ENCODE measurements around the gene DGKI. TPM values are rescaled to one million over a fixed set of nuclear protein-coding genes. Genes with fewer than 3 reads are reported as not detected.

DGKI gene
- total and polyA plus RNA-seq, 2 donors (not counting 1 experiment from before 2014, with no cell fraction given) = 0.74 to 2.1 TPM

DNA sequence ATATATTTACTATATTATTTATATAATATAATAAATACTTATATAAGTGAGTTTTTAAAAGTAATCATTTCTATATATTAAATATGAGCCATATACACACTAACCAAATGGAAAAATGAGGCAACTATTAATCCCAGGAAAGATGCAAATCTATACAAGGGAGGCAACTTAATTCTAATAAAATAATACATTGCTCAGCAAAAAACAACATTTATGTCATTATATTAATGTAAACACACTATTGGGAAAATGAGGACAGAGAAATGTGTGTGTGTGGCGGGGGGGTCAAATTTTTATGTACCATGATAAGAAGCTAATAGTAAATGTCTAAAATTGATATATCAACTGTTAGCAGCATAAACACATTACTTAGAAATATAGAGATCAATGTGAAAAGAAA is 23.3 kb upstream of the DGKI start:
- H2AFZ ChIP-seq (ENCODE audit: low read length) = no peak overlapping the region
- H3K4me1 ChIP-seq (ENCODE audit: control insufficient read depth, extremely low read depth, insufficient read depth, low read length) = peaks cover 12% of the 10 kb centered on the region
- no peak overlapping the region for H3K4me2 ChIP-seq (ENCODE audit: extremely low read depth, insufficient read depth, low read length)
- DNase-seq (ENCODE audit: low read depth in 2 of 2) = no peak
- no peak for TF ChIP-seq EZH2 (IDR thresholded peaks at IDR 0.05; ENCODE audit: low read length, missing control alignments)
- TF ChIP-seq, protein P1, sequence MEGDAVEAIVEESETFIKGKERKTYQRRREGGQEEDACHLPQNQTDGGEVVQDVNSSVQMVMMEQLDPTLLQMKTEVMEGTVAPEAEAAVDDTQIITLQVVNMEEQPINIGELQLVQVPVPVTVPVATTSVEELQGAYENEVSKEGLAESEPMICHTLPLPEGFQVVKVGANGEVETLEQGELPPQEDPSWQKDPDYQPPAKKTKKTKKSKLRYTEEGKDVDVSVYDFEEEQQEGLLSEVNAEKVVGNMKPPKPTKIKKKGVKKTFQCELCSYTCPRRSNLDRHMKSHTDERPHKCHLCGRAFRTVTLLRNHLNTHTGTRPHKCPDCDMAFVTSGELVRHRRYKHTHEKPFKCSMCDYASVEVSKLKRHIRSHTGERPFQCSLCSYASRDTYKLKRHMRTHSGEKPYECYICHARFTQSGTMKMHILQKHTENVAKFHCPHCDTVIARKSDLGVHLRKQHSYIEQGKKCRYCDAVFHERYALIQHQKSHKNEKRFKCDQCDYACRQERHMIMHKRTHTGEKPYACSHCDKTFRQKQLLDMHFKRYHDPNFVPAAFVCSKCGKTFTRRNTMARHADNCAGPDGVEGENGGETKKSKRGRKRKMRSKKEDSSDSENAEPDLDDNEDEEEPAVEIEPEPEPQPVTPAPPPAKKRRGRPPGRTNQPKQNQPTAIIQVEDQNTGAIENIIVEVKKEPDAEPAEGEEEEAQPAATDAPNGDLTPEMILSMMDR (conservative IDR thresholded peaks at IDR 0.05 in 1 of 2, IDR thresholded peaks at IDR 0.05 in 1 of 2; ENCODE audit: low read depth in 1 of 2, low read length in 2 of 2) = no peak
- H3K9ac ChIP-seq (ENCODE audit: insufficient read depth, low read length) = no peak overlapping the region
- H4K20me1 ChIP-seq (ENCODE audit: control insufficient read depth, extremely low read depth, insufficient read depth, low read length) = no peaks in the 10 kb centered on the region
- no peaks in the 10 kb centered on the region for H3K9me3 ChIP-seq (ENCODE audit: control insufficient read depth, insufficient read depth, low read depth, low read length)
- H3K79me2 ChIP-seq (ENCODE audit: control insufficient read depth, insufficient read depth, low read length) = no peaks in the 10 kb centered on the region
- no peaks in the 10 kb centered on the region for H3K27me3 ChIP-seq (ENCODE audit: control insufficient read depth, insufficient read depth, low read length)
- H3K36me3 ChIP-seq (ENCODE audit: control insufficient read depth, insufficient read depth, low read length) = peaks cover 11% of the 10 kb centered on the region
- H3K27ac ChIP-seq (ENCODE audit: insufficient read depth, low read length) = no peak overlapping the region
- H3K4me3 ChIP-seq (replicated peaks in 1 of 4; ENCODE audit: control extremely low read depth in 1 of 4, insufficient read depth in 1 of 4, low read depth in 3 of 4, low read length in 4 of 4) = no peak overlapping the region

DNA sequence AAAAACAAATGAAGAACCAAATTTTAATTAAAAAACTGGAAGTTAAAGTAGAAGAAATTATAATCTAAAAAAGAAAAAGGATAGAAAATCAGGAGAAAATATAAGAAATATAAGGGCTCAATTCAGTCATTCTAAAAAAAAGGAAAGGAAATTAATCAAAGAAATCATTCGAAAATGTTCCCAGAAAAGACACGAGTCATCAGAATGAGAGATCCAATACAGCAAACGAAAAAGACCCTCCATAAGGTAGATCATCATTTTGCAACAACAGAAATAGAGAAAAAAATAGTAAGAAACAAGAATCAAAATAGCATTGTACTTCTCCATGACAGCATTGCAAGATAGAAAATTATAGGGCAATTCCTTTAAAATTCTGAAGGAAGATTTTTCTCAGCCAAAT is 22.5 kb upstream of the DGKI start:
- peaks cover 10% of the 10 kb centered on the region for H3K4me1 ChIP-seq (ENCODE audit: control insufficient read depth, extremely low read depth, insufficient read depth, low read length)
- H3K9me3 ChIP-seq (ENCODE audit: control insufficient read depth, insufficient read depth, low read depth, low read length) = no peaks in the 10 kb centered on the region
- peaks cover 13% of the 10 kb centered on the region for H3K36me3 ChIP-seq (ENCODE audit: control insufficient read depth, insufficient read depth, low read length)
- no peak overlapping the region for H3K9ac ChIP-seq (ENCODE audit: insufficient read depth, low read length)
- TF ChIP-seq, protein P1 (conservative IDR thresholded peaks at IDR 0.05 in 1 of 2, IDR thresholded peaks at IDR 0.05 in 1 of 2; ENCODE audit: low read depth in 1 of 2, low read length in 2 of 2) = no peak
- TF ChIP-seq EZH2 (IDR thresholded peaks at IDR 0.05; ENCODE audit: low read length, missing control alignments) = no peak
- no peak overlapping the region for H3K27ac ChIP-seq (ENCODE audit: insufficient read depth, low read length)
- no peak overlapping the region for H2AFZ ChIP-seq (ENCODE audit: low read length)
- no peaks in the 10 kb centered on the region for H3K79me2 ChIP-seq (ENCODE audit: control insufficient read depth, insufficient read depth, low read length)
- H3K27me3 ChIP-seq (ENCODE audit: control insufficient read depth, insufficient read depth, low read length) = no peaks in the 10 kb centered on the region
- no peak overlapping the region for H3K4me2 ChIP-seq (ENCODE audit: extremely low read depth, insufficient read depth, low read length)
- H3K4me3 ChIP-seq (replicated peaks in 1 of 4; ENCODE audit: control extremely low read depth in 1 of 4, insufficient read depth in 1 of 4, low read depth in 3 of 4, low read length in 4 of 4) = no peak overlapping the region
- no peak for DNase-seq (ENCODE audit: low read depth in 2 of 2)
- H4K20me1 ChIP-seq (ENCODE audit: control insufficient read depth, extremely low read depth, insufficient read depth, low read length) = no peaks in the 10 kb centered on the region

DNA sequence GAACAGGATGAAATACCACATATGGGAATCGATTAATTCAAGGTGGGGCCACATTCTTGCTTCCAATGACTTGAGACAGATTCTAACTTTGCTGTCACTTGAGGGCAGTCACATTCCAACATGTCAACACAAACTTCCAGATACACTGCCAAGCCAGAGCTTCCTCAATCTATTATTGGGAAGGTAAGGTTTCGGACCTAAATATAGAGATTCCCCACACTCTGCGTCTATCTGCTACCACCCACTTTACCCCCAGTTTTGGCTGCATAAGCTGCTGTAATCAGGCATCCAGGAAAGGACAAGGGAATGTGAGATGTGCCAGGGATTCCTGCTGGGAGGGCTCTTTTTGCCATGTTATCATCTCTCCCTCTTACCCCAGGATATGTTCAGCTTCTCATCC is 20.5 kb upstream of the DGKI start:
- Histone ChIP-seq H3K9me3 (ENCODE audit: control insufficient read depth, insufficient read depth, low read depth, low read length) (no peaks in the 10 kb centered on the region), H3K4me2 (ENCODE audit: extremely low read depth, insufficient read depth, low read length) (no peak overlapping the region), H3K36me3 (ENCODE audit: control insufficient read depth, insufficient read depth, low read length) (peaks cover 17% of the 10 kb centered on the region), H3K79me2 (ENCODE audit: control insufficient read depth, insufficient read depth, low read length) (no peaks in the 10 kb centered on the region), H3K27ac (ENCODE audit: insufficient read depth, low read length) (no peak overlapping the region), H3K4me1 (ENCODE audit: control insufficient read depth, extremely low read depth, insufficient read depth, low read length) (peaks cover 5% of the 10 kb centered on the region), H3K9ac (ENCODE audit: insufficient read depth, low read length) (no peak overlapping the region), H4K20me1 (ENCODE audit: control insufficient read depth, extremely low read depth, insufficient read depth, low read length) (no peaks in the 10 kb centered on the region), H3K27me3 (ENCODE audit: control insufficient read depth, insufficient read depth, low read length) (no peaks in the 10 kb centered on the region), H2AFZ (ENCODE audit: low read length) (no peak overlapping the region), H3K4me3 (replicated peaks in 1 of 4; ENCODE audit: control extremely low read depth in 1 of 4, insufficient read depth in 1 of 4, low read depth in 3 of 4, low read length in 4 of 4) (no peak overlapping the region)
- no peak for DNase-seq (ENCODE audit: low read depth in 2 of 2)
- TF ChIP-seq, protein P1 (conservative IDR thresholded peaks at IDR 0.05 in 1 of 2, IDR thresholded peaks at IDR 0.05 in 1 of 2; ENCODE audit: low read depth in 1 of 2, low read length in 2 of 2) = no peak
- no peak for TF ChIP-seq EZH2 (IDR thresholded peaks at IDR 0.05; ENCODE audit: low read length, missing control alignments)
